HL-60 (cell line): ENCODE measurements around the gene OR10P1.

Experiments used
- DNase-seq, 2 experiments: peaks; one replicate each; pipeline ENCODE4 v3.0.0-alpha.2; 2010 to 2020; ENCODE audit warnings: low read depth in 1 of 2, low spot score in 1 of 2
- H3K27ac ChIP-seq: fragments of 250-450 bp; sonication (Bioruptor Pico); replicated peaks from 2 replicates; pipeline ENCODE4 v1.5.1; 2020; ENCODE audit warnings: mild to moderate bottlenecking, moderate library complexity
- H3K27me3 ChIP-seq: fragments of 250-450 bp; sonication (Bioruptor Pico); 2 replicates; pipeline ENCODE4 v1.5.1; 2021; ENCODE audit warnings: mild to moderate bottlenecking, moderate library complexity; ENCODE audit not compliant: insufficient read depth, poor library complexity, severe bottlenecking
- H3K4me3 ChIP-seq: replicated peaks from 2 replicates; pipeline ENCODE4 v1.5.1; 2011; ENCODE audit warnings: mild to moderate bottlenecking, control low read depth, low read length; ENCODE audit not compliant: insufficient read depth
- GABPA ChIP-seq: IDR thresholded peaks from 2 replicates; pipeline ENCODE4 v1.6.1; 2012; ENCODE audit warnings: low read depth
- SPI1 ChIP-seq: IDR thresholded peaks from 2 replicates; pipeline ENCODE4 v1.6.1; 2012; ENCODE audit warnings: low read depth, mild to moderate bottlenecking, borderline replicate concordance
- TF ChIP-seq, protein P1 (sequence below): IDR thresholded peaks from one replicate; pipeline ENCODE4 v1.5.1; 2011; ENCODE audit warnings: low read length, control low read depth, inconsistent platforms; ENCODE audit not compliant: insufficient read depth

The OR10P1 gene

DNA sequence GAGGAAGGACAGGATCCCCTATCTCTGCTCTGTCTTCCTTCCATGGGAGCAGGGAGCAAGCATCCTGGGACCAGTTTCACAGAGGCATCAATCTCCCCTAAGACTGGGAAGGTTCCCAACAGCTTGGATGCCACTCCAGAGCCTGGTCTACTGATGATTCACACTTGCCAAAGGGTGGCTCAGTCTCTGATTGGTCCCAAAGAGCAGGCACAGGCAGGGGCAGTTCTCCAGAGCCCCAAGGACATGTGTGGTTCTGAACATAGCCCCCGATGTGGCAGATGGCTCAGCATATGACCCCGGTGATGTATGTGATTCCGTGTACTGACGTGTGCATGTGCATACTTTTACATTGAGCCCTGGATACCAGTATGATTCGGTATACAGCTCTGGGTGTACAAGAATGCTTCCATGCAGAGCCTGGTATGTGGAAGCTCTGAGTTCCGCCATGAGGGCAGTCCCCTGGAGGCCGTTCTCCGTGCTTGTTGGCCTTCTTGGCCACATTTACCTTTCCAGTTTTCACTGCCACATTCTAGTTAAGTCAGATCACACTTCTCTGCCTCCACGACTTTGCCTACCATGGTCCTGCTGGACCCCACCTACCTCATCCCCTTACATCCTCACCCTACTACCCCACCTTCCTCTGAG lies 49.8 kb downstream of the OR10P1 start:
- no peak for DNase-seq
- TF ChIP-seq GABPA (no peak), SPI1 (no peak)
- TF ChIP-seq, protein P1, sequence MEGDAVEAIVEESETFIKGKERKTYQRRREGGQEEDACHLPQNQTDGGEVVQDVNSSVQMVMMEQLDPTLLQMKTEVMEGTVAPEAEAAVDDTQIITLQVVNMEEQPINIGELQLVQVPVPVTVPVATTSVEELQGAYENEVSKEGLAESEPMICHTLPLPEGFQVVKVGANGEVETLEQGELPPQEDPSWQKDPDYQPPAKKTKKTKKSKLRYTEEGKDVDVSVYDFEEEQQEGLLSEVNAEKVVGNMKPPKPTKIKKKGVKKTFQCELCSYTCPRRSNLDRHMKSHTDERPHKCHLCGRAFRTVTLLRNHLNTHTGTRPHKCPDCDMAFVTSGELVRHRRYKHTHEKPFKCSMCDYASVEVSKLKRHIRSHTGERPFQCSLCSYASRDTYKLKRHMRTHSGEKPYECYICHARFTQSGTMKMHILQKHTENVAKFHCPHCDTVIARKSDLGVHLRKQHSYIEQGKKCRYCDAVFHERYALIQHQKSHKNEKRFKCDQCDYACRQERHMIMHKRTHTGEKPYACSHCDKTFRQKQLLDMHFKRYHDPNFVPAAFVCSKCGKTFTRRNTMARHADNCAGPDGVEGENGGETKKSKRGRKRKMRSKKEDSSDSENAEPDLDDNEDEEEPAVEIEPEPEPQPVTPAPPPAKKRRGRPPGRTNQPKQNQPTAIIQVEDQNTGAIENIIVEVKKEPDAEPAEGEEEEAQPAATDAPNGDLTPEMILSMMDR: no peak
- Histone ChIP-seq H3K4me3 (no peak overlapping the region), H3K27ac (no peak overlapping the region), H3K27me3 (no peaks in the 10 kb centered on the region)
